ENCODE measurements around the gene SNAPC2.

The SNAPC2 gene, protein sequence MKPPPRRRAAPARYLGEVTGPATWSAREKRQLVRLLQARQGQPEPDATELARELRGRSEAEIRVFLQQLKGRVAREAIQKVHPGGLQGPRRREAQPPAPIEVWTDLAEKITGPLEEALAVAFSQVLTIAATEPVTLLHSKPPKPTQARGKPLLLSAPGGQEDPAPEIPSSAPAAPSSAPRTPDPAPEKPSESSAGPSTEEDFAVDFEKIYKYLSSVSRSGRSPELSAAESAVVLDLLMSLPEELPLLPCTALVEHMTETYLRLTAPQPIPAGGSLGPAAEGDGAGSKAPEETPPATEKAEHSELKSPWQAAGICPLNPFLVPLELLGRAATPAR

DNA sequence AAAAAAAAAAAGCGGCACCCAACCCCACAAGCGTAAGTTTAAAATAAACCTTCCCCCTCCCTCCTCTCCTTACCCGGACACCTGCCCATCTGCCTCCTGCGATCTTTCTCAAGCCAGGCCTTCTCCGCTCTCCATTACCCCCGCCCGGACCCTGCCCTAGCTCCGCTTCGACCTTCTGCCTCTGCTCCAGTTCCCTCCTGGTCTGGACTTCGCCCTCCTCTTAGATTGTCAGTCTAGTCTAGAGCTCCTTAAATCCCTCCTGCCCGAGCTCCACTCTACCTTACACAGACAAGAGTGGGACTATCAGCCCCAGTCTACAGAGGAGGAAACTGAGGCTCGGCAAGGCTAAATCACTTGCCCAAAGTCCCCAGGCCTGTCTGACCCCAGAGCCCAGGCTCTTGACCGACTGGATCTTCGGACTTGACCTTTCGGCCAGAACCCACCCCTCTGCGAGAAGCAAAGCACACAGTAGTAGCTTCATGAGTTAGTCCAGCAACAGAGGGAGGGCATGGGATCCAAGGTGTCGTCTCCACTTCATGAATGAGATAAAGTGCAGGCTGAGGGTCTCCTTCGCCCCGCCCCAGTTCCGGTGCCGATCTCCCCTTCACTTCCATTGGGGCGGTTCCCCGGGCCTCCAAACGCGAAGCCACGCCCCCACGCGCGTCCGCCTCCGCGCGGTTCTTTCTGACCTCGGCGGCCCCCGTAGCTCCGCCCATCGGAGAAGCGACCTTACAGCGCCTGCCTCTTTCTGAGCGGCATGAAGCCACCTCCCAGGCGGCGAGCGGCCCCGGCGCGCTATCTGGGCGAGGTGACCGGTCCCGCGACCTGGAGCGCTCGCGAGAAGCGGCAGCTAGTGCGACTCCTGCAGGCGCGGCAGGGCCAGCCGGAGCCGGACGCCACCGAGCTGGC is at the start of gene SNAPC2:
Gene SNAPC2 (plus strand): TSS at position 729 of the 909 bp plus-strand sequence. CDS start 29 bp downstream, at position 758.
- TF ChIP-seq, protein P1, sequence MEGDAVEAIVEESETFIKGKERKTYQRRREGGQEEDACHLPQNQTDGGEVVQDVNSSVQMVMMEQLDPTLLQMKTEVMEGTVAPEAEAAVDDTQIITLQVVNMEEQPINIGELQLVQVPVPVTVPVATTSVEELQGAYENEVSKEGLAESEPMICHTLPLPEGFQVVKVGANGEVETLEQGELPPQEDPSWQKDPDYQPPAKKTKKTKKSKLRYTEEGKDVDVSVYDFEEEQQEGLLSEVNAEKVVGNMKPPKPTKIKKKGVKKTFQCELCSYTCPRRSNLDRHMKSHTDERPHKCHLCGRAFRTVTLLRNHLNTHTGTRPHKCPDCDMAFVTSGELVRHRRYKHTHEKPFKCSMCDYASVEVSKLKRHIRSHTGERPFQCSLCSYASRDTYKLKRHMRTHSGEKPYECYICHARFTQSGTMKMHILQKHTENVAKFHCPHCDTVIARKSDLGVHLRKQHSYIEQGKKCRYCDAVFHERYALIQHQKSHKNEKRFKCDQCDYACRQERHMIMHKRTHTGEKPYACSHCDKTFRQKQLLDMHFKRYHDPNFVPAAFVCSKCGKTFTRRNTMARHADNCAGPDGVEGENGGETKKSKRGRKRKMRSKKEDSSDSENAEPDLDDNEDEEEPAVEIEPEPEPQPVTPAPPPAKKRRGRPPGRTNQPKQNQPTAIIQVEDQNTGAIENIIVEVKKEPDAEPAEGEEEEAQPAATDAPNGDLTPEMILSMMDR (IDR thresholded peaks at IDR 0.05; ENCODE audit: control insufficient read depth, extremely low read depth, insufficient read depth): no peak; the same call in 1 of the 2 replicates
- peak; percentile 76 for DNase-seq (ENCODE audit: low read depth)
- peak within 1 kb of the TSS; percentile 77 for H3K4me3 ChIP-seq (ENCODE audit: low read depth, low read length)

DNA sequence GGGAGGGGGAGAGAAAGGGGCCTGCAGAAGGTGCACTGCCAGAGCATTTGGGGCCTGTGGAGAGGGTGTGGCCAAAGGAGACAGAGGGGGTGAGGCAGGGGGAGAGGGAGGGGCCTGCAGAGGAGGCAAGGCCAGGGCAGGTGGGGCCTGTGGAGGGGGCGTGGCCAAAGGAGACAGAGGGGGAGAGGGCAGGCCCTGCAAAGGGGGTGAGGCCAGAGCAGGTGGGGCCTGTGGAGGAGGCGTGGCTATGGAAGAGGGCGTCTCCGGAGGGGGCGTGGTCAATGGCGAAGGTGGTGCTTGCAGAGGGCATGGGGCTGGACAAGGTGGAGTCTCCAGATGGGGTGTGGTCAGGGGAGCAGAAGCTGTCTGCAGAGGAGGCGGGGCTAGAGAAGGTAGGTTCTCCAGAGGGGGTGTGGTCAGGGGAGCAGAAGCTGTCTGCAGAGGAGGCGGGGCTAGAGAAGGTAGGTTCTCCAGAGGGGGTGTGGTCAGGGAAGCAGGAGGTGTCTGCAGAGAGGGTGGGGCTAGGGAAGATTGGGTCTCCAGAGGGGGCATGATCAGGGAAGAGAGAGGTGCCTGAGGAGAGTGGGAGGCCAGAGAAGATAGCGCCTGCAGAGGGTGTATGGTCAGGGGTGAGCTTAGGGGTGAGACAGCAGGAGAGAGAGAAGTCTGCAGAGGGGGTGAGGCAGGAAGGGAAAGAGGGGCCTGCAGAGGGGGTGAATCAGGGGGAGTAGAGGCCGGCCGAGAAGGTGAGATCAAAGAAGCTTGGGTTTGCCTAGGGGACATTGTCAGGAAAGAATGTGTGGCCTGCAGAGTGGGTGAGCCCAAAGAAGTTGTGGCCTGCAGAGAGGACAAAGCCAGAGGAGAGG is 49.3 kb upstream of the SNAPC2 start:
- peak overlapping the region; percentile 21; the same call in 1 of the 2 replicates for H3K4me3 ChIP-seq (ENCODE audit: low read depth, low read length)
- TF ChIP-seq, protein P1 (IDR thresholded peaks at IDR 0.05; ENCODE audit: control insufficient read depth, extremely low read depth, insufficient read depth): no peak
- DNase-seq (ENCODE audit: low read depth): peak; percentile 88

DNA sequence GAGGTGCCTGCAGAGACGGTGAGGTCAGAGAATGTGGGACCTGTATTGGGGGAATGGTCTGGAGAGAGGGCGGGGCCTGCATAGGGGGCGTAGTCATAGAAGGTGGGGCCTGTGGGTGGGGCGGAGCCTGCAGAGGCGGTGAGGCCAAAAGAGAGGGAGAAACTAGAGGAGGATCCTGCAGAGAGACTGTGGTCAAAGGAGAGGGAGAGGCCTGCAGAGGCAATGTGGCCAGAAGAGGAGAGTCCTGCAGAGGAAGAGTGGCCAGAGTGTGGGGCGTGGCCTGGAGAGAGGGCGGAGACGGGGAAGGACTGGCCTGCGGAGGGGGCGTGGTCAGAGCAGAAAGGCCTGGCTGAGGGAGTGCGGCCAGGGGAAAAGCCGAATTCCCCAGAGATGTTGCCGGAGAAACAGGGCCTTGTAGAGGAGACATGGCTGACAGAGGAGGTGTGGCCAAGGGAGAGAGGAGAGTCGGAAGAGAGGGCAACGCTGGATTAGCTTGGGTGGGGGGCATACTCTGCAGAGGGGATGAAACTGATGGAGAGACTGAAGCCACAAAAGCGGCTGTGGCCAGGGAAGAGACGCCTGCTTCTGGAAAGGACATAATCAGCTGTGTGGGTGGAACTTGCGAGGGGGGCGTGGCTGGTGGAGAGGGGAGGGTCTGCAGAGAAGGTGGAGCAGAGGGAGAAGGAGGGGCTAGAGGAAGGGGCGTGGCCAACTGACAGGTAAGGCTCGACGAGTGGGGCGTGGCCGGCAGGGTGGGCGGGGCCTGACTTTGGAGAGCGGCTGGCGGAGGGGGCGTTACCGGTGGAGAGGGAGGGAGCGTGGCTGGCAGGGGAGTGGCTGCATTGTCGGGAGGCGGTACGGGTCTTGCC is 48.5 kb upstream of the SNAPC2 start:
- peak overlapping the region; percentile 21; the same call in 1 of the 2 replicates for H3K4me3 ChIP-seq (ENCODE audit: low read depth, low read length)
- TF ChIP-seq, protein P1 (IDR thresholded peaks at IDR 0.05; ENCODE audit: control insufficient read depth, extremely low read depth, insufficient read depth): no peak
- DNase-seq (ENCODE audit: low read depth): peak; percentile 89

DNA sequence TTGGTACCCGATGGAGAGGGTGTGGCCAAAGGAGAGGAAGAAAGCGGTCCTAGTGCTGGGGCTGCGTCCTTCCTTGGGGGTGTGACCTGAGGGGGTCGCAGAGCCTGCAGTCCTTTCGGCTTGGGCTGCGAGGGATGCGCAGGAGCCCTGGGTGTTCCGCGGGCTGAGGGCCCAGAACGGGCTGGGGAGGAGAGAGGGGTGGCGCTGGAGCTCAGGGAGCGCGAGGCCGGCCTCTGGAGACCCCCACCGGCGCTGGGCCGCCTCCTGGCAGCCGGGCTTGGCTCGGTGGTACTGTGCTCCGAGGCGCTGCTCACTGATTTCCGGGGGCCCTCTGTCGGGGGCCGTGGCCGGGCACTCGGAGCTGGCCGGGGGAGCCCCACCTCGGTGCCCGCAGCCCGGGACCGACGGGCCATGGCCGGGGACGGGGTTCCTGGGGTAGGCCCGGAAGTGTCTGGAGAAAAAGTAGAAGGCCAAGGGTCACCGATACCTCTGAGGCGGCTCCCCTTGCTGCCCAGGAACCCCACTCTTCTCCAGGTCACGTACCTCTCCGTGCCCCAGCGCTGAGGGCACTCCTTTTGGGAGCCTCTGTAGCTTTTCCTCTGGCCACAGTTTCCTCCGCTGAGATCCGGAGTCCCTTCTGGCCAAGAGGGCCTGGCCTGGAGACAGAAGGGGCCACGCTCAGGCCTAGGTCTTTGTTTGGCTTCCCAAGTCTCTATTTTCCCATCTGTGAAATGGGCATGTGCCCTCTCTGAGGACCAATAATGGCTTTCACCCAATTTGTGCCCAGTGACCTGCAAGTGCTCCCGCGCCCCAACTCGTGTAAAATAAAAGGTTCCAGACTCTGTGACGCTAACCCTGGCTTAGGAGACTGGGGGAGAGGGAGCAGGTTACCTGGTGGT is 47.6 kb upstream of the SNAPC2 start:
- no peak for DNase-seq (ENCODE audit: low read depth)
- H3K4me3 ChIP-seq (ENCODE audit: low read depth, low read length): no peak overlapping the region

More for the DNA sequence above, 47.6 kb upstream of the SNAPC2 start:
- TF ChIP-seq, protein P1 (IDR thresholded peaks at IDR 0.05; ENCODE audit: control insufficient read depth, extremely low read depth, insufficient read depth): no peak

All from LNCaP clone FGC (cell line).